HG03139 (cell line): ENCODE data around the gene KLHL14.

Experiments
- ATAC-seq: cut with Tn5 transposase; IDR thresholded peaks from one replicate; pipeline ENCODE4 v1.9.1; 2021; ENCODE audit not compliant: unreplicated experiment

Gene KLHL14

GRCh38 chr18:32770054-32770665 is 2.7 kb downstream of the KLHL14 start:
- no peak for ATAC-seq

DNA sequence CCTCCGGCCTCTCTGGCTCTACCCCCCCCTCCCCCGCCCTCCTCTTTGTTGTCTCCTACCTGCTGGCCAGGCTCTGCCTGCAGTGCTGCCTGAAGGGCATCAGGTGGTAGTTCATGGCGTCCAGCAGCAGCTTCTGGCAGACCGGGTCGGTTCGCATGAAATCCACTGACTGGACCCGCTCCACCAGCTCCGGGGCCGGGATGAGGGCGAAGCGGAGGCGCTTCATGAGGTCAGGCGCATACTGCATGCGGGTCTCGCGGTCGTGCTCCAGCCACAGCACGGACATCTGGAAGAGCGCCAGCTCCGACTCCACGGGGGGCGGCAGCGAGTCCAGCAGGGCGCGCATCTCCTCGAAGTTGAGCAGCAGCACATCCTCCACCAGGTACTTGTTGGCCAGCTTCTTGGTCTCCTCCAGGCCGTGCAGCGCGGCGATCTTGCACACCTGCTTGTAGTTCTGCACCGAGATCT is 3.2 kb downstream of the KLHL14 start:
- ATAC-seq = no peak

DNA sequence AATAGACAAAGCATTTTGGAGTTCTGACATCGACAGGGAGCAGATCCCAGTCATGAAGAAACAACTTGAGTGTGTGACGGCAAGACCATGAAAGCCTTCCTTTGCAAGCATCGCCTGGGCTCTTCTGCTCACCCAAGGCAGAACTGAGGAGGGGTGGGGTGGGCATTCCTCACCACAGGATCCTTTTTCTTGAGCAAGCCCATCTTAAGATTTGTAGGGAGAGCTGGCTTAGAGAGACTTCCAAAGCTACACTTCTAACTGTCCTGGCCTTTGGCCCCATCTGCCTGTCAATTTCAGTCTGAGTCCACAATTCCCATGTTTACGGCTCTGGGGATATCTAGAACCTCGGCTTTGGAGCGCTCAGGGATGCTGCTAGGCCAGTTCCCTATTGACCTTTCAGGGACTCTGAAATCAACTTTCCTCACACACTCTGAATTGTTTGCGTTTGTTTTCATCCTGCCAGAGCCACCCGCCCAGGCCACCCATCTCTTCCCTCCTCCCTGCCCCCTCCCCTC is 3.7 kb downstream of the KLHL14 start:
- ATAC-seq = no peak

DNA sequence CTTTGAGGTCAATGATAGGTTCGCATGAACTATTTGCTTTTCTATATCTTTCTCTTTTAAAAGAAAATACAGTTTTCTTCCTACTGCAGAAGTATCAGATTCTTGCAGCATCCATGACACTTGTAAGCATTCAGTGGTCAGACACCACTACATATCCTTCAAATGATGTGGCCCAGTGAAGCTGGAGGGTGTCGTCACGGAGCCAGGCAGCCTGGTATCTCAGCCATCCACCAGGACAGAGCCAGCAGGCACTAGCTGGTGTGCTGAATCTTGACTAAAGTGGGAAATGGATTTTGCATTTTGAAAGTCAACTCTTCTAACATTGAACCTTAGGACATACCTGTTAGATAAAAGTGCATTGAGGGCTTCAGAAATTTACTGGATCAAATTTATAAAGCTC is 5.4 kb downstream of the KLHL14 start:
- ATAC-seq = no peak

DNA sequence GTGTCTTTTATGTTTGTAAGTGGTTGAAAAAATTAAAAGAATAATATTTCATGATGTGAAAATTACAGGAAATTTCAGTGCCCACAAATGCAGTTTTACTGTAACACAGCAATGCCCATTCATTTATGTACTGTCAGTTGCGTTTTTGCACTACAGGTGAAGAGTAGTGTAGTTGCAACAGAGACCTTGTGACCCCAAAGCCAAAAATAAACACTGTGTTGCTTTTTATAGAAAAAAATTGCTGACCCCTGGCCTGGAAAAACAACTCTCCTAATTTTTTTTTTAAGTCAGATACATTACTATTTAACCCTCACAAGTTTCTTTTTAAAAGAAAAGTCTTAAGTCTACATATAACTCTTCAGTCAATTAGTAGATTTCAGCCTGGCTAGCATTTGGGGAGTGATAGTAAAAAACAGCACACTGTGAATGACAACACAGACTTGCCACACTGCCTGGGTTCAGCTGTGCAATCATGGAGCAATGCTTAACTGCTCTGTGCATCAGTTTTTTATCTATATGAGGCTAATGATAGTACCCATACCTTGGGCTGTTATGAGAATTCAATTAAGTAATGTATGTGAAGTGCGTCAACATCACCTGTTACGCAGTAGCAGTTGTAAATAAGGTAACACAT is 8.1 kb downstream of the KLHL14 start:
- no peak for ATAC-seq

- ATAC-seq = no peak
These were observed 9.5 kb downstream of the KLHL14 start for GRCh38 chr18:32763293-32763692.

GRCh38 chr18:32761231-32761630 is 11.6 kb downstream of the KLHL14 start:
- ATAC-seq = no peak

- ATAC-seq = peak; percentile 99
These were observed 12.4 kb downstream of the KLHL14 start for GRCh38 chr18:32760391-32760790.

DNA sequence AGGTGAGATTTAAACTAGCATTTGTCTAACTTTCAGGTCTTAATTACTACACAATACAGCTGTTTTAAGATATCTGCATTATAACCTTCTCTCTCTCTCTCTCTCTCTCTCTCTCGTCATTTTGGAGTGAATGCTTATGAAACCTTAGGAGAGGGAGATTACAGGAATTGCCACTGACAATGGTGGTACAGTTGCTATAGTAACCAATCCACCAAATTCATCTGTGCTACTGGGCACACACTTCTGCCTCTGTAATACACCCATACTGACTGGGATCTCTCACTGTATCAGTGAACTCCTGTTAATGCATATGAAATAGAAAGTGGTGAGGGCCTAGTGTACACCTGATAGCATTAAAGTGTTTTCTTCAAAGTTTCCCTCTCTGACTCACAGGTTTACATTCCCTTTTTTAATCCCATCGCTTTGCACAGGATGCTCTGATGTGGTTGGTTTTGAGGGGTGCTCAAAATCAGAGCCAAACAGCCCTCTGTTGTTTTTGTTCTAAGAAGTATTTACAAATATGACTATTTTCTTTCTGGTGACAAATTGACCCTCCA is 13.1 kb downstream of the KLHL14 start:
- no peak for ATAC-seq

DNA sequence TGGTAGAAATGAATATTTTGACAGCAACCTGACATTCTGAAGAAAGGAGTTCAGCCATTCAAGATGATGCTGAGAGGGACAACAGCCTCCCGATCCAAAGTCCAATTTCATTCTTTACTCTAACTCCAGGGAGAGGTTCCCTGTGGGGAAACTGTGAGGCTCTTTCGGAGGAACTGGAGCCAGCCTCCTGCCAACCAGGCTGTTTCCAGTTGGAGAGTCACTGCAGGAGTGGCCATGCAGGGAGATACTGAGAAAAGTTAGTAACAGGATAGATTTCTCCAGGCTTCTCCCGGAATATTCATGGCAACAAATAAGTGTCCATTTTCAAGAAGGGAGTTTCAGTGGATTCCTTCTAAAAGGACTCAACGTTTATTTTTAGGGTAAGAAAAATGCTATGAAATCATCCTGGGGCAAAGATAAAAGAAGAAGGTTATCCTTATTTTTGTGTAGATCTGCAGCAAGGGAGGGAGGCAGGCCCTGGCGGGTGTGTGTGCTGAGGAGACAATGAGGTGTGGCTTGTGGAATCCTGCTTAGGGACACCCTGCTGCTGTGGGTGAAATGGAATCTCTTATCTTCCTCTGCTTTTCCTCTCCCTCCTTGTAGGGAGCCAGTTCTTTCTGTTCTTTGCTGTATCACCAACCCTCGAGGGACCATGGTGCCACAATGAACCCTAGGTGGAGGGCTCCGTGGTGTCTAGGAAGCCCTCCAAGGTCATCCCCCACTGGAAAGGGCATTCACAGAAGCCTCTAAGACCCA is 18.1 kb downstream of the KLHL14 start:
- no peak for ATAC-seq

DNA sequence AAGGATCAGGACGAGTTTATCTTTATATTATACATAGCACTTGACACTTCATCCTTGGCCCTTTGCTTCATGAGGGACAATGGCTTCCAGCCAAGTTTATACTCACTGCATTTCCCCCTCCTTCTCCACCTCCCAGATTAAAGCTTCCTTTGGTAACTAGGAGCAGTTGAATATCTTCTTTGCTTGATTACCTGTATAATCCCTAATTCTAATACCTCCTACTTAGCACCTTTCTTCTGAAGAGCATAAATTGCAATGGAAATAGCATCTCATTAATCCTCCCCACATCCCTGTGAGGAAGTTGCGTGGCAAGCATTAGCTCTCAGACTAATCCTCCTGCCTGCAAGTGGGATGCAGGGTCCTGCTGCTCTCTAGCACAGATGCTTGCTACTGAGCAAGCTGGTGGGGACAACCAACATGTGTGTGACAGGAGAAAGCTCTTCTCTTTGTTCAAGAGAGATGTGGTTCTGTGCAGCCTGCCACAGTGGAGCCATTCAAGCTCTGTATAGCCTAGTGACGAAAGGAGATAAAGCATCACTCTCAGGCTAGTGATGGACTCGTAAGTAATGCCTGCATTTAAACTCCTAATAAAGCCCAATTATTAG is 19.1 kb downstream of the KLHL14 start:
- ATAC-seq = no peak

DNA sequence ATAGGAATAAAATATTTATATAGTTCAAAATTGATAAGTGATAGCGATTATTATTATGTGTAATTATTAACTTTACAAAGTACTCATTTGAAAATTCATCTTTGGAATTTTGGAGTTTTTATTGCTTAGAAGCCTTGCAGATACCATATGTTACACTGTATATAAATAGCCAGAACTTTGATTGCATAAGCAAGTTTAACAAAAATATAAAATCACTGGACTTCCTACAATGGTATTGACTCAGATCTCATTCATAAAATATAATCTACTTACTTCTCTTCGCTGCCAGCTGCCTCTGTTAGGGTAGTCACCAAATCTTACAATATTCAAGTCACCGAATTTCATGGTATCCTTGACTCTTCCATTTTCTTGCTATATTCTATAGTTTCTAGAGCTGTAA is 22.5 kb downstream of the KLHL14 start:
- ATAC-seq = no peak

DNA sequence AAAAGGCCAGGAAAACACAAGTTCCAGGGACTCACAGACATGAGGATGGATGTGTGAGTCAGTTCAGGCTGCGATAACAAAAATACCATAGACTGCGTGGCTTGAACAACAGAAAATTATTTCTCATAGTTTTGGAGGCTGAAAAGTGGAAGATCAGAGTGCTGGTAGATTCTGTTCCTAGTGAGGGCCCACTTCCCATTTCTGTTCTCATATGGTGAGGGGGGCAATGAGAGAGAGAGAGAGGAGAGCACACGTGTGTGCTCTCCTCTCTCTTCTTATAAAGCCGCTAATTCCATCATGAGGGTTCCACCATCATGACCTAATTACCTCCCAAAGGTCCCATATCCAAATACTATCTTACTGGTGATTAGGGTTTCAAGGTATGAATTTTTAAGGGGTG is 23.0 kb downstream of the KLHL14 start:
- ATAC-seq = no peak

GRCh38 chr18:32742579-32742978 is 30.2 kb downstream of the KLHL14 start:
- ATAC-seq = no peak

- no peak for ATAC-seq
These were observed 37.0 kb downstream of the KLHL14 start for GRCh38 chr18:32735781-32736180.

DNA sequence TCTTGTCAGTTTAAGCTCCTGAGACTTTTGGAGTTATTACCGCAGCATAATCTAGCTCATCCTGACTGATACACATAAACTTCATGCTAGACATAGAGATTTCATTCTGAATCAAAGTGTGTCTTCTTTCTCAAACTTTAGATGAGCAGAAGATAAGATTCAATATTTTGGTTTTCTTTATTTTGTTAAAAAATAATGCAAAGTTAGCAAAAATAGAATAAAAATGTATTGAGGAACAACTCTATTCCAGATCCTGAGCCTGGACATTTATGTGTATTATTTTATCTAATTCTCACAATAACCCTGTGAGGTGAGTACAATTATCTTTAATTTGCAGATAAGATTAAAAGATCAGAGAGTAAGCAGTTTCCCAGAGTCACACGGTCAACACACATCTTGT is 38.4 kb downstream of the KLHL14 start:
- no peak for ATAC-seq

GRCh38 chr18:32732165-32732564 is 40.7 kb downstream of the KLHL14 start:
- no peak for ATAC-seq

DNA sequence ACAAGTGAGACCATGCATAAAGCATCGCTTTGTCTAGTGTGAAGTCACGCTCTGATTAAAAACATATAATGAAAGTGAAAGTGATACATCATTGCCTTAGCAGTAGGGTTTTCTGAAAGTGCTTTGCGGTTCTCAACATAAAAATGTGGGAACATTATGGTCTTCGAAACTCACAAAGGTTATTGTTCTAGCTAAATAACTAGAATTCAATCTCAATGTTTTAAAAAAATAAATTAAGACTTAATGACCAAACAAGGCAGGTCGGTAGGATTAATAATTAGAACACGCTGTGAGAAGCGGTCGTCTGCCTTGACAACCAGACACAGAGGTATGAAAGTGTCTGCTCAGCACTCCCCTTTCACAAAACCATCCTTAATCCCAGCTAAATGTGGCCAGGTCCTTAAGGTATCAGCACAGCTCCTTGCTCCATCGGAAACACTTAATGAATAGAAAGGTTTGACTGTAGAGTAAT is 42.2 kb downstream of the KLHL14 start:
- ATAC-seq = peak; percentile 96

- ATAC-seq = no peak
These were observed 42.8 kb downstream of the KLHL14 start for GRCh38 chr18:32730068-32730467.

DNA sequence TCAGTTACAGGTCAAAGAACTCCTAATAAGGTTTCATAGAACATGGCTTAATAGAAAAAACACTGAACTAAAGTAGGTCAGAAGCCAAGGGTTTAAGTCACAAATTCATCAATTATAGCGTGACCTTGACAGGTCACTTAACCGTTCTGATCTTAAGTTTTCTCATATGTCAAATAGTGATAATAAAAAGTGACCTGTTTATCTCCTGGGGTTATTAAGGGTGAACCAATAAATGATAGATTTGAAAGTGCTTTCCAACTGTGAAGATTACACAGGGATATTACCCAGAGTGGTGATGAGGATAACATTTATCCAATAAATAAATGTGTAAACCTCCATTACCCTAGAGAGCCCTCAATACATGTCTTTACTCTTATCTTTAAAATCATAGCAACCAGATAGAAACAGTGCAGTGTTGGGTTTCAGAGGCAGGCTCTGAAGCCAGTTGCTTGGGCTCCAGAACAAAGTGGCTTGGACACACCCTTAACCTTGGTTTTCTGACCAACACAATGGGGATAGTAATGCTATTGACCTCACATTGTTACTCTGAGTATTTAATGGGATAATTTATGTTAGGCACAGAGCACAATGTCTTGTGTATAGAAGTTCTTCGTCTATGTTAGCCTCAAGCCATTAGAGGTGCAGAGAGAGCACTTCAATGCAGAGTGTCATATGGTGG is 48.6 kb downstream of the KLHL14 start:
- no peak for ATAC-seq

DNA sequence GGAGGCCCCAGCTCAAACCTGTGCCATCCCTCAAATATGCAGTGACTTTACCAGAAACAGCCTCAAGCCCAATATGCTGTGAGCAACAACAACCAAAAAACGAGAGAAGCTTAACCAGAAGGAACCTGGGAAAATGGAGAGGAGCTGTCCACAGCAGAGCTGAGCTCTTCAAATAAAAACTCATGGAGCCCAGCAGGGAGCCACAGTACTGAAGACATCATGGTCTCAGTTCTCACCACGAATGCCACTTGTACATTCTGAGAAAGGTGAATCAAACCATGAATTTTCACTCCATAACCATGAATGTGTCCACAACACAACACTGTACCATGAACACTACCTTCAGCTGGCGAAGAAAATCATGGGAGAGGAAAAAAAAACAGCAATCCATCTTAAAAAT is 50.5 kb downstream of the KLHL14 start:
- no peak for ATAC-seq
